ENCODE results near the gene LAMA5.

Gene LAMA5

GRCh38 chr20:62339647-62340062 is 27.5 kb downstream of the LAMA5 start:
- DNase-seq = no peak

DNA sequence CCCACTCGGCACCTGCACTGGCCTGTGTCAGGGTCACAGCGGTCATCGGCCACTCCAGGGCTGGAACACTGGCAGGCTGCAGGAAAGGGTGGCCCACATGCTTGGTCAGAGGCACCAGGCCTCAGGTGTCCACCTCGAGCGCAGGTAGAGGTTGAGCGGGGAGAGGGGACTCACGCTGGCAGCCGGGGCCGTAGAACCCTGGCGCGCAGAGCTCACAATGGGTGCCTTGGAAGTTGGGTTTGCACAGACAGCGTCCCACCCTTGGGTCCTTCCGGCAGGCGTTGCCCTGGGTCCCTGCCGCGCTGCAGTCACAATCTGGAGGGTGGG is 28.9 kb downstream of the LAMA5 start:
- no peak for DNase-seq

- DNase-seq = no peak
Measured at GRCh38 chr20:62337558-62338293, 29.4 kb downstream of the LAMA5 start.

DNA sequence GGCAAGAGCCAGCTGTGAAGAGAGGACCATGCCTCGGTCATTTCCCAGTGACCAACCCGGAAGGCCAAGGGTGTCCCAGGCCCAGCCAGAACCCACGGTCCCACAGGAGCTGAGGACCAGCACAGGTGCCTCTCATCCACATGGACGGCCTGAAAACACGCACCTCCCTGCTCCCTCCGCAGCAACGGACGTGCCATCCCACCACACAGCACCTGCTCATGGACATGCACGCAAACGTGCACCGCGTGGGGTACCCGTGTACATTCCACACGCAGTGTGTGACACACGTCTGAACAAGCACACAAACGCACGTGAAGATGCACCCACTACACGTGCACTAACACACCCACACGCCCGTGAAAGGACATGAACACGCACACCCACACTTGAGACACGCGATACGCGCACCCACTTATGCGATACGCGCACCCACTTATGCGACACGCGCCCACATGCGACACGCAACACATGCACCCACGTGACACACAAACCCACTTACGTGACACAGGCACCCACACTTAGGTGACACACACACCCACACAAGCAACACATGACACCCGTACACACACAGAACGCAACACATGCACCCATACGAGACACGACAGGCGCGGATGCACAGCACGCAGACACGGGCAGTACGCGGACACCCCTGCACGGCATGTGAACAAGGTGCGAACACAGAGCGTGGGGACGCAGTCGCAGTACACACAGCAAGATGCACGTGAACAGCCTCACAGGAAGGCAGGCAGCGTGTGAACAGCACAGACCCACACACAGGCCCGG is 30.1 kb downstream of the LAMA5 start:
- no peak for DNase-seq

GRCh38 chr20:62336329-62336728 is 30.8 kb downstream of the LAMA5 start:
- DNase-seq = no peak

DNA sequence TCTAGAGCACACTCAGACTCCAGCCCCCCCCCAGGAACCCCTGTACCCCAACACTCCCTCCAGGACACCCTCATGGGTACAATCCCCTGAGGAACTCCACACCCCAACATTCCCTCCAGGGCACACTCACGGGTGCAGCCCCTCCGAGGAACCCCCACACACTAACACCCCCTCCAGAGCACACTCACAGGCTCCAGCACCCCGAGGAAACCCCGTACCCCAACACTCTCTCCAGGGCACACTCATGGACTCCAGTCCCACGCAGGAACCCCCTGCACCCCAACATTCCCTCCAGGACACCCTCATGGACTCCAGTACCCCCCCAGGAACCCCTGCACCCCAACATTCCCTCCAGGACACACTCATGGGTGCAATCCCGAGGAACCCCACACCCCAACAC is 31.6 kb downstream of the LAMA5 start:
- DNase-seq = no peak

DNA sequence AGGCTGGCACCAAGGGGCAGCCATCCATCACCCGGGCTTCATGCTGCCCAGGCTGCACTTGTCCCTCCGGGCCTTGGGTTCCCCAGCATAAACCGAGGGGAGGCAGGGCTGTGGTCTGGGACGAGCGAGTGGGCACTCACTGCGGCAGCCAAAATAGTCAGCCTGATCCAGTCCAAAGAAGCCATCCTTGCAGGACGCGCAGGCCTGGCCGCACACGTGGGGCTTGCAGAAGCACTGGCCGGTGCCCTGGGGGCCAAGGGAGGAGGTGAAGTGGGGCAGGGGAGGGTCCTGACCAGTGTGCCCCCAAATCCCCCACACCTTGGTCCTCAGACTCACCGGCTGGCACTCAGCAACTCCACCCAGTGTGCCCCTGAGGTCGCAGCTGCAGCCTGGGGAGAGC is 32.2 kb downstream of the LAMA5 start:
- no peak for DNase-seq

DNA sequence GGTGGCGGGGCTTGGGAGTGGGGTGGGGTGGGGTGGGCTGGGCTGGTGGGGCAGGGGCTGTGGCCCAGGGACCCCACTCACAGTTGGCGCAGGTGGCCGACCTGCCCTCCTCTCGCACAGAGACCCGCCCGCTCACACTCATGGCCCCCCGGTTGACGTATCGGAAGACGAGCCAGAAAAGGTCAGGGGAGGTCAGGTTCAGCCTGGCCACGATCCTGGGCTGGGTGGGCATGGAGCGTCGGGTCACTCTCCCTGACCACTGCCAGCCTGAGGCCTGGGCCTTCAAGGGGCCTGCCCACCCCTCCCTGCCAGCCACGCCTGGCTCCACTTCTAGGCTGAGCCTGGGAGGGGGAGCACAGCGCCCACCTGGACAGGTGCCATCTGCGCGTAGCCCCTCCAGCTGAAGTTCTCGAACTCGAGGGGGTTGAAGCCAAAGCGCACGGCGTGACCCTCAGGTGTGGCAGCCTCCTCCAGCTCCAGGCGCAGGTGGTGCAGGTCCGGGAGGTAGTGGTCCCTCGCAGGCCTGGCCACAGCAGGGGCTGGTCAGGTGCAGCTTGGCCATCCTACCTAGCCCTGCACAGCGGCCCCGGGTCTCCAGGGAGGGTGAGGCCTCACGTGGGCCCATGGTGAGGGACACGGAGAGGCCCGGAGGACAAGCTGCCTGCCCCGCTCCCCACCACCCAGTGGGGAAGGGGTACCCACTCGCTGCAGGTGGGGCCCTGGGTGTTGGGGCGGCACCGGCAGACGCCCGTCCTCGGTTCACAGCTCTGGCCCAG is 33.1 kb downstream of the LAMA5 start:
- no peak for DNase-seq

GRCh38 chr20:62332989-62333819 is 33.9 kb downstream of the LAMA5 start:
- no peak for DNase-seq

- DNase-seq = no peak
Measured at GRCh38 chr20:62332421-62332820, 34.7 kb downstream of the LAMA5 start.

DNA sequence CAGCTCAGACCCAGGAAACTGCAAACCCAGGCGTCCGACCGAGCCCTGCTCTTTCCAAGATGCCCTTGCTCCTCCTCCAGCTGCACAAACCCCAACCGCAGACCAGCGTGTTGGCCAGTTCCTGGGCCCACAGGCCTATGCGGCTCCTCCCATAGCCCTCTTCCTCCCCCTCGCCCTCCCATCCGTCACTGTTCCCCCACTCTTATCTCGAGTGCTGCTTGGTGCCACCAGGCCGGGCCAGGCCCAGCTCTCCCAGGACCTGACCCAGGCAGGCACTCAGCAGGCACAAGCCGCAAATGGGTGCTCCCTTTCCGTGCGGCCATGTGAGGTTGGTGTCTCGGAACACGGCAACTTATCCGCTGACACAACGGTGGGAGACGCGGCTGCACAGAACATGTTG is 35.8 kb downstream of the LAMA5 start:
- no peak for DNase-seq

- DNase-seq = no peak
Measured at GRCh38 chr20:62330576-62331317, 36.4 kb downstream of the LAMA5 start.

DNA sequence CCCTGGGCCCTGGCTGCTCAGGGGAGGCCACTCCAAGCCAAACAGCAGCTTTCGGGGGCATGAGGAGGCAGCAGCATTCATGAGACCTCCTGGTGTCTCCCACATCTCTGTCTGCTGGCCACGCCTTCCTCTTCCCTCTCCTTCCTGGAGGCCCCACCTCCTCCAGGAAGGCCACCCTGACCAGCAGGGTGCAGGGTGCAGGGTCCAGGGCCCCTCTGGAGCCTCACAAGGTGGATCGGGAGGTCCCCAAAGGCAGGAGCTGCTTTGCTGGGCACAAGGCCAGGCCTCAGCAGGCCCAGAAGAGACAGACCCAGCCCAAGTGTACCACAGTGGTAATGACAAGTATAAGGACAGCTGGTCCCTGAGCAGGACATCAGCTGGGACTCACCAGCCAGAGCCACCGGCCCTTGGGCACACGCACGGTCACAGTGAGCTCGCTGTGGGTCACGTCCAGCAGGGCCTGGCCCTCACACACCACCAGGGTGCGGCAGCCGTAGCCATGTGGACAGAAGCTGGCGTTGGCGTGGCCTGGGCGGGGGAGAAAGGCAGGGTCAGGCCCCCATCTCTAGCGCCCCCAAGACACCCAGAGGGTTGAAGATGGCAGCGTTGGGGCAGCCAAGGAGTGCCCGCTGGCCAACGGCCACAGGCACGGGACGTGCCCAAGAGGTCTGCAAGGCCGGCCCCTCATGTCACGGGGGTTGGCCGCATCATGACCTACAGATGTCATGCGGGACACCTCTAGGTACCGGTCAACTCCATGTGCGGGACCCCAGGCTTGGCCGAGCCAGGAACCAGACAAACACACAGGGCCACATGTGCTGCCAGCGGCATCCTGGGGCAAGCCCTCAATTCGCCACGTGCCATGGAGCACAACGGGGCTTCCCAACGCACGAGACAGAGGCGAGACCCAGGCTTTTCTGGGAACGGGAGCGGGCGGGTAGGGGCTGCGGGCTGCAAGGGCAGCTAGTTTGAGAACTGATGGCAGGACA is 37.4 kb downstream of the LAMA5 start:
- no peak for DNase-seq

DNA sequence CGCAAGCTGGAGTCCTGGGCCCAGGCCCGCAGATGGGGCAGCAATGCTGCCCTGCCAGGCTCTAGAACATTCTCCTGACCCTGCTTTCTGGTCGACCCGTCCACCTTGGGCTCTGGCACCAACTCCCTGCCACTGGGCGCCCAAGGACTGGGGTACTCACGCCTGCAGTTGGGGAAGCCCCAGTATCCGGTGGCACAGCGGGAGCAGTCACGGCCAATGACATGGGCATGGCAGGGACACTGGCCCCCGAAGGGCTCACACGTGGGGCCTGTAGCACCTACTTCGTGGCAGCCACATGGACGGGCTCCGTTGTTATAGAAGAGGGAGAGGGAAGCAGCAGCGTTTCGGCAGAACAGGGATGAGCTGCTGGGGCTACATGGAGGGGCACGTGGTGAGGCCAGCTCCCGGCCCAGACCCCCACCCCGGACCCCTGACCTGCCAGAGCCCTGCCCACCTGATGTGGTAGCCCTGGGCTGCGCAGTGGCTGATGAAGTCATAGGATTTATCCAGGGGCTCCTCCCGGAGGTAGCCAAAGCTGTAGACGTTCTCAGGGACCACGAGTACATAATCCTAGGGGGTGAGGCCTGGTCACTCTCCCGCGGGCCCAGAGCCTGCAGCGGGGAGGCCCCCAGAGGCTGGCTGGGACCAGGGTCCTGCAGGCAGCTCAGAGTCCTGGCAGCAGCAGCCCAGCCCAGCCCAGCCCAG is 38.3 kb downstream of the LAMA5 start:
- no peak for DNase-seq

GRCh38 chr20:62327726-62328495 is 39.2 kb downstream of the LAMA5 start:
- DNase-seq = no peak

DNA sequence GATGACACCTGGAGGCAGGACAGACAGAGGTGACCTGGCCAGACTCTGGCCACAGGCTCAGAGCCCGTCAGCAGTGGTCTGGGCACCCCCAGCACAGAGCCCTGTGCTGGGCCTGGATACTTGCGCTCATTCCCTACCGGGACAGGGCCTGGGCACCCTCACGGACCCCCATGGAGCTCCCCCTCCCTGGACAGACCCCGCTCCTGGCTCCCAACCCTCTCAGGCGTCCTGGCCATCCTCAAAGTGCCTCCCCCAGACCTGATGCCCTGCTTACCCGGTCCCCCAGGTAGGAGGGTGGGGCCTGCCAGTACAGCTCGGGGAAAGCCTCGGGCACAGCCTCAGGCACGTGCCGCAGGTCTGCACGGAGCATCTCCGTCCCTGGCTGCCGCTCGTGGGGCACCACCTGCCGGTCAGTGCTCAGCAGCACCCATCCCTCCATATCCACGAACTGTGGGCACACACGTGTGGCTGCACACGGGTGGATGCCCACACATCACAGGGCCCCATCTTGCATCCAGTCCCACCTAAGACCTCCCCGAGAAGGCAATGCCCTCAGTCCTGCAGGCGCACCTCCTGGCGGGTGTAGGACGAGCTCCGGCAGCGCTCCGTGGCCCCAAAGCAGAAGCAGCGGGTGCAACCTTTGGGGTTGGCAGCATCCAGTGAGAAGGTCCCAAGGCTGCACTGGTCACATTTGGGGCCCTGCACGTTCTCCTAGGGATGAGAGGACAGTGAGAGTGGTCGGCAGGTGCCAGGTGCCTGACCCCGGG is 40.0 kb downstream of the LAMA5 start:
- DNase-seq = no peak

- no peak for DNase-seq
Measured at GRCh38 chr20:62326559-62326958, 40.6 kb downstream of the LAMA5 start.

DNA sequence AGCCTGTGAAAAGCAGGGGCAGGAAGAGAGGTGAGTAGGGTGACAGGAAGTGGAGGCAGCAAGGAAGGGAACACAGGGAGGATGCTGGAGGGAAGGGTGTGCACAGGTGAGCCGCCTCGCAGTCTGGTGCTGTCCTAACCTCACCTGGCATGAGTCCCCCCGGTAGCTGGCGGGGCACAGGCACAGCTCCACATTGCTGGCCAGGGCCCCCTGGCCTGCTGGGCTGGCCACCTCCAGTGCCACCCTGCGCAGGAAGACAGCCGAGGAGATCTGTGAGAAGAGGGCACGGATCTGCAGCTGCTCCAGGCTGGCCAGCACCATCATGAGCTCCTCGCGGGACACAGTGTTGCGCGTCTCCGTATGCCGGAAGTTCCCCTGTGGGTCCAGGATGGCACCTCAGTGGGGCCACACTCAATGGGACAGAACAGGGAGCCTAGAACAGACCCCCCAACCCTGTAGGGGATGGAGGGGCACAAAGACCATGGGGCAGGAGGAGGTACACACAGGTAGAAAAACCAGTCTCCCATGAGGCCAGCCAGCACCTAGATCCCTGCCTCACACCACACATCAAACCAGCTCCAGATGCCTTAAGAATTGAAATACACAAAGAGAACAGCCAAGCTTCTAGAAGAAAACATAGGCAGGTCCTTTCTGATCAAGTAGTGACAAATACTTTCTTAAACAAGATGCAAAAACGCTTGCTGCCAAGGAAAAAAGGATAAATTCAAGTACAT is 41.8 kb downstream of the LAMA5 start:
- DNase-seq = no peak
